HUES6 (cell line): ENCODE results near the gene GPR37.
A peak's percentile ranks its signal among the peaks of the same experiment; 100 is the strongest.

Experiments used
- H3K27ac ChIP-seq: 2 replicates; pipeline ENCODE4 v1.7.0; 2013; ENCODE audit warnings: low read depth, mild to moderate bottlenecking, low read length, inconsistent platforms
- H3K27me3 ChIP-seq: 2 replicates; pipeline ENCODE4 v1.6.1; 2013; ENCODE audit warnings: low read length; ENCODE audit not compliant: control insufficient read depth, insufficient read depth
- H3K36me3 ChIP-seq: 2 replicates; pipeline ENCODE4 v1.6.1; 2013; ENCODE audit warnings: low read length; ENCODE audit not compliant: control insufficient read depth, insufficient read depth
- H3K4me1 ChIP-seq: 2 replicates; pipeline ENCODE4 v1.6.1; 2013; ENCODE audit warnings: low read length; ENCODE audit not compliant: control insufficient read depth, insufficient read depth
- H3K4me3 ChIP-seq: 2 replicates; pipeline ENCODE4 v1.5.1; 2013; ENCODE audit warnings: low read depth, low read length
- H3K9ac ChIP-seq: one replicate; pipeline ENCODE4 v1.6.1; 2013; ENCODE audit warnings: mild to moderate bottlenecking, low read length
- H3K9me3 ChIP-seq: 2 replicates; pipeline ENCODE4 v1.6.1; 2013; ENCODE audit warnings: low read depth, low read length; ENCODE audit not compliant: control insufficient read depth, insufficient read depth

Gene GPR37

GRCh38 chr7:124762611-124763143 lies 2.9 kb downstream of the GPR37 start:
- peaks cover 10% of the 10 kb centered on the region; the same call in 1 of the 2 replicates for H3K4me1 ChIP-seq
- no peak overlapping the region for H3K27ac ChIP-seq
- H3K27me3 ChIP-seq, result peaks cover 30% of the 10 kb centered on the region
- H3K36me3 ChIP-seq, result no peaks in the 10 kb centered on the region; the same call in 1 of the 2 replicates
- peaks cover 6% of the 10 kb centered on the region; the same call in 1 of the 2 replicates for H3K9me3 ChIP-seq
- H3K9ac ChIP-seq, result no peak overlapping the region
- peak overlapping the region; percentile 85 for H3K4me3 ChIP-seq

- peaks cover 30% of the 10 kb centered on the region for H3K27me3 ChIP-seq
Measured at GRCh38 chr7:124761164-124761715, 4.4 kb downstream of the GPR37 start.

DNA sequence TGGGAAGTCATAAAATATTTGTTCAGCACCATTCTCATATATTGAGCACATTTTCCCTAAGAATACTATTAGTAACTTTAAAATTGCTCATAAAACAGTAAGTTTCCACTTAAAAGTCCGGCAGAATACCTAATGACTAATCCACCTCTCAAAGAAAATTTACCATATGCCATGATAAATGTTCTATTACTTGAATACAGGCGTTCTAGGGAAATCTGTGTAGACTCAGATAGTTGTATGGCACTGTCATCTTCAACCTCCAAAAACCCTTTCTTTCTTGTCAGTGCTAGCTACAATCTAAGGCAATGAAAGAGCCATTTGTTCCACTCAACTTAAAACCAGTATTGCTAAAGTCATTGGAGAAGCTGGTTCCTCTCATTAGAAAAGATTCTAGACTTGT lies 7.3 kb downstream of the GPR37 start:
- Histone ChIP-seq H3K27ac (no peak overlapping the region), H3K9ac (no peak overlapping the region)

More at GRCh38 chr7:124761164-124761715, 4.4 kb downstream of the GPR37 start:
- H3K36me3 ChIP-seq, result no peaks in the 10 kb centered on the region; the same call in 1 of the 2 replicates
- no peak overlapping the region for H3K27ac ChIP-seq
- H3K9me3 ChIP-seq, result peaks cover 6% of the 10 kb centered on the region; the same call in 1 of the 2 replicates
- no peak overlapping the region for H3K9ac ChIP-seq
- peak overlapping the region; percentile 28; the same call in 1 of the 2 replicates for H3K4me3 ChIP-seq
- peaks cover 7% of the 10 kb centered on the region; the same call in 1 of the 2 replicates for H3K4me1 ChIP-seq

DNA sequence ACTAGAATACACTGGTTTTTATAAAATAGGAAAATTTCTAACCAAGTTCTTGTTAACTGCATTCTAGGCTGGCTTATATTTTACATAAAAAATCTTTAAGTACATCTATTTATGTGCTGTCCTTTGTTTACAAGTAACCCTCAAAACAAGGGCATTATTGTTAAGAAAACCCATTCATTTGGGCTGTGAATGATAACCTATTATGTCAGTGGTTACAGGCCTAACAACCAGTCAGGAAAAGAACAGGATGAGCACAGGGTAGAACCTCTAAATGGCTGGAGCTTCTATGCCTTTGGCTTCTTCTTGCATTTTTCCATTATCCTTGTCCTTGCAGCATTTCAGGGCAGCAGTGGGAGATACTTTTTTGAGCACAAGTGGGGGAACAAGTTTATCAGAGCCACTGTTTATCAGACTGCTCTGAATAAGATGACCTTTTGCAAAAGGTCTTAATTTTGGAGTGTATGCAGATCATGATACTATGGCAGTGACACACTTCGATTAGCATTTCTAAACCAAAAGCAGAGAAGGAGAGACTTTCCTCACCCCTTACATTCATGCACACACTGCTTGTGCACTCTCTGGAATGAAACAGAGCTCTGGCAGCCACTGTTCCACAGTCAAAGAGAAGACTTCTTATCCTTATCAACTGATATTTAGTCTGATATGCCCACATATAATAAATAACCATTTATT lies 10.9 kb downstream of the GPR37 start:
- H3K4me1 ChIP-seq, result peaks cover 7% of the 10 kb centered on the region; the same call in 1 of the 2 replicates
- no peaks in the 10 kb centered on the region; the same call in 1 of the 2 replicates for H3K36me3 ChIP-seq
- no peak overlapping the region for H3K27ac ChIP-seq
- no peak overlapping the region for H3K9ac ChIP-seq
- no peaks in the 10 kb centered on the region for H3K27me3 ChIP-seq
- no peak overlapping the region for H3K4me3 ChIP-seq
- H3K9me3 ChIP-seq, result peaks cover 3% of the 10 kb centered on the region; the same call in 1 of the 2 replicates

More for the DNA sequence above, 7.3 kb downstream of the GPR37 start:
- Histone ChIP-seq H3K27me3 (peaks cover 10% of the 10 kb centered on the region), H3K4me3 (no peak overlapping the region), H3K36me3 (no peaks in the 10 kb centered on the region; the same call in 1 of the 2 replicates), H3K4me1 (peaks cover 11% of the 10 kb centered on the region; the same call in 1 of the 2 replicates), H3K9me3 (peaks cover 6% of the 10 kb centered on the region; the same call in 1 of the 2 replicates)

GRCh38 chr7:124752310-124752709 lies 13.3 kb downstream of the GPR37 start:
- Histone ChIP-seq H3K9me3 (no peaks in the 10 kb centered on the region), H3K27me3 (no peaks in the 10 kb centered on the region), H3K4me3 (no peak overlapping the region), H3K9ac (no peak overlapping the region), H3K4me1 (peaks cover 13% of the 10 kb centered on the region), H3K27ac (no peak overlapping the region), H3K36me3 (no peaks in the 10 kb centered on the region)

- no peaks in the 10 kb centered on the region for H3K27me3 ChIP-seq
- no peak overlapping the region for H3K27ac ChIP-seq
- H3K4me1 ChIP-seq, result peaks cover 13% of the 10 kb centered on the region
- no peaks in the 10 kb centered on the region for H3K9me3 ChIP-seq
- H3K4me3 ChIP-seq, result no peak overlapping the region
- H3K9ac ChIP-seq, result no peak overlapping the region
- 0 out of 2 replicates have a peak, but pooled peaks cover 3% of the 10 kb centered on the region for H3K36me3 ChIP-seq
Measured at GRCh38 chr7:124751027-124751426, 14.6 kb downstream of the GPR37 start.

DNA sequence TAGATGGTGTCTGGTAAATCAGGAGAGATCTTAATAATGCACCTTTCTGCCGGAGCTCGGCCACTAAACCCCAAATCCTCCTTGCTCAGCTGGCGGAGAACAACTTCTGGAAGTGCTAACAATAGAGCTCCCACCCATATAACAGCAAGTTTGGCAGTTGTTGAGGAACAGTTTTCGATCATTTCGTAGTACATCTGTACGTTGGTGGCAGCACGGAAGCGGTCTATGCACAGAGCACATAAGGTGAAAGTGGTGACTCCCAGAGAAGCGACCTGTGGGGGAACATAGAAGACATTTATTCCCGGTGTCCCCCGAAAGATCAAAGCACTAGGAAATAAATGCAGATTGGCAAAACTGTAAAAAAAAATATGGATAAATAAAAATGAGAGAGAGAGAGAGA lies 18.5 kb downstream of the GPR37 start:
- peaks cover 6% of the 10 kb centered on the region for H3K4me1 ChIP-seq
- no peak overlapping the region for H3K27ac ChIP-seq
- H3K9me3 ChIP-seq, result no peaks in the 10 kb centered on the region
- 0 out of 2 replicates have a peak, but pooled peaks cover 3% of the 10 kb centered on the region for H3K36me3 ChIP-seq
- H3K4me3 ChIP-seq, result no peak overlapping the region
- H3K27me3 ChIP-seq, result no peaks in the 10 kb centered on the region
- H3K9ac ChIP-seq, result no peak overlapping the region

GRCh38 chr7:124738639-124739038 lies 27.0 kb downstream of the GPR37 start:
- Histone ChIP-seq H3K4me1 (no peaks in the 10 kb centered on the region; the same call in 1 of the 2 replicates), H3K4me3 (no peak overlapping the region), H3K9me3 (peaks cover 4% of the 10 kb centered on the region; the same call in 1 of the 2 replicates), H3K36me3 (no peaks in the 10 kb centered on the region), H3K27me3 (no peaks in the 10 kb centered on the region), H3K9ac (no peak overlapping the region), H3K27ac (no peak overlapping the region)

DNA sequence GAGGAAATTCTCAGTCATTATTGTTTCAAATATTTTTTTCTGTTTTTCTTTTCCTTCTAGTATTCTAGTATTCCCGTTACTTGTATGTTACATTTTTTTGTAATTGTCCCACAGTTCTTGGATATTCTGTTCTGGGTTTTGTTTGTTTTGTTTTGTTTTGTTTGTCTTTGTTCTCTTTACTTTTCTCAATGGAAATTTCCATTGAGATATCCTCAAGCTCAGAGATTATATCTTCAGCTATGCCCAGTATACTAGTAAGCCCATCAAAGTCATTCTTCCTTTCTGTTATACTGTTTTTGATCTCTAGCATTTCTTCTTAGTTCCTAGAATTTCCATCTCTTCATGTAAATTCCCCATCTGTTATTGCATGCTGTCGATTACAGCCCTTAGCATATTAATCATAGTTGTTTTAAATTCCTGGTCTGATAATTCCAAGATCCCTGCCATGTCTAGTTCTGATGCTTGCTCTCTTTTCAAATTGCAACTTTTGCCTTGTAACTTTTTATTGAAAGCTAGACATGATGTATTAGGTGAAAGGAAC lies 27.8 kb downstream of the GPR37 start:
- Histone ChIP-seq H3K9me3 (peaks cover 4% of the 10 kb centered on the region; the same call in 1 of the 2 replicates), H3K4me1 (no peaks in the 10 kb centered on the region; the same call in 1 of the 2 replicates), H3K36me3 (no peaks in the 10 kb centered on the region), H3K27me3 (no peaks in the 10 kb centered on the region), H3K4me3 (no peak overlapping the region), H3K9ac (no peak overlapping the region), H3K27ac (no peak overlapping the region)

DNA sequence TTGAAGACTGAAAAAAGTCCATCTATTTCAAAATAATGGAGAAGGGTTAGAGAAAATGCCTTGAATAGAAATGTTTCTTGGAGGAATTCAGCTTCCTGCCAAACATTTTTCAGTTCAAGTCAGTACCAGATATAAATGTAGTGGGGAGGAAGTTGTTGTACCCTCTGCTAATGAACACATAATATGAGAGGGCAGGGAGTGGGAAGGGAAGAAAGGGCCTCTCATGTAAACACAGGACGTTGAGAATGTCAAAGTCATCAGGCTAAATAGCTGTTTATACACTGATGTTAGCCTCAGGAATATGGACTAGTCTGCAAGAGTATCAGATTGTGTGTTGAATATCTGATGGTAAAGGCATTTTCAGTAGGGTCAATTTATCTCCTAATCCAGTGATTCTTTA lies 37.0 kb downstream of the GPR37 start:
- H3K4me3 ChIP-seq, result no peak overlapping the region; the same call in 1 of the 2 replicates
- no peaks in the 10 kb centered on the region for H3K36me3 ChIP-seq
- H3K9ac ChIP-seq, result peak overlapping the region; percentile 51
- no peaks in the 10 kb centered on the region for H3K27me3 ChIP-seq
- H3K9me3 ChIP-seq, result peaks cover 11% of the 10 kb centered on the region
- H3K4me1 ChIP-seq, result peaks cover 20% of the 10 kb centered on the region
- H3K27ac ChIP-seq, result peak overlapping the region; percentile 1; the same call in 1 of the 2 replicates
